NCI-H510A treated with DMSO at 0.1 percent for 48 hours (cell line): ENCODE data around the gene MMEL1.

Experiments used
- DNase-seq: peaks from one replicate; lab custom pipeline; 2025; lab: John Stamatoyannopoulos, UW

Gene MMEL1

GRCh38 chr1:2544093-2544874 lies 88.5 kb downstream of the MMEL1 start:
- no peak for DNase-seq

DNA sequence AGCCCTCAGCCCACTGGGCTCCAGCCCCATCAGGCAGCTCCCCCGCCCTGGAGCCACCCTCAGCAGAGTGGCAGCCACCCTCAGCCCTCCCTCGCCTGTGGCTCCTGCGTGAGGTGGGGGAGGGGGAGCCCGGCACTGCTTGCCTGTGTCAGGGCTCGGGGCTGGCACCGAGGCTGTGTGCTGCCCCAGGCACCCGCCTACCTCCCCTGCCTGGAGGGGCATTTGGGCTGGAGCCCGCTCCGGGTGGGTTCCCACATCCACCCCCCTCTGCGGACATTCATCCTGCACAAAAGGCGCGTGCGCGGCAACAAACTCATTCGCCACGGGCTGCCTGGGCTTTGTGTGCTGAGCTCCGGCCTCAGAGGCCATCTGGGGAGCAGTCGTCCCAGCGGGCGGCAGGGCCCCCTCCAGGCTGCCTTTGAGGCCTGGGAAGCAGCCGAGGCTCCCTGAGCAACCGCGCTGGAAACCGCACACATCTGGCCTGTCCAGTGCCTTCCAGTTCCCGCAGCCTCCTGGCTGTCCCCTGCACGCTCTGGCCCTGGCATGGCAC lies 89.2 kb downstream of the MMEL1 start:
- DNase-seq = peak; percentile 51

GRCh38 chr1:2542246-2542915 lies 90.4 kb downstream of the MMEL1 start:
- DNase-seq = no peak

- DNase-seq = peak; percentile 41
Measured at GRCh38 chr1:2541619-2542245, 91.1 kb downstream of the MMEL1 start.

DNA sequence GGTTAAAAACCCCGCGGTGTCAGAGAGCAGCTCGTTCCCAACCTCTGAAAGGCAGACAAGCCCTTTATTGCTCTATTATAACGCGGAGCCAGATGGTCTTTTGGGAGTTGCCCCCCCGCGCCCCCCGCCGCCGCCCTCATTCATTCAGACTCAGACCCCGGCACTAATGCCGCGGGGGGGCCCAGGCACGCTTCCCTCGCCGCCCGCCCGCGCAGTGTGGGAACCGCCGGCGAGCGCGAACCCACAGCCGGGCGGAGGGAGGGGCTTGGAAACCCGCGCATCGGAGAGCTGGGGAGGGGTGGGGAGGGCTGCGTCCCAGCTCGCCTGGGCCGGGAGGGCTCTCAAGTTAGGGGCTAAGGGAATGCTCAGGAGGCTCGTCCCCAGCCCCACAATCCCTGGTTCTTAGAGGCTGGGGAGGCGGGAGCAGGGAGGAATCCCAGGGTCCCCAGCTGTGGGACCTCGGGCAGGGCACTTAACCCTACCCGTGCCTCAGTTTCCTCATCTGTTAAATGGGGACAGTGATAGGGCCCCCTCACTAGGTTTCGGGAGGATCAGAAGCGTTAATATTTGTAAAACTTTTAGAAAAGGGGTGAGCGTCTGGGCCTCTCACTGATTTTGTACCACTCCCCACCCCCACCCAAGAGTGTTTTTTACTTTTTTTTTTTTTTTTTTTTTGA lies 91.9 kb downstream of the MMEL1 start:
- no peak for DNase-seq
